MM.1S (cell line): Measurements from ENCODE around the gene EFNA5.

Experiments used
- EZH2 ChIP-seq: fragments of 300-600 bp; sonication (generic); optimal IDR thresholded peaks from 2 replicates; pipeline ENCODE3; 2017; ENCODE audit warnings: low read depth, mild to moderate bottlenecking, antibody characterized with exemption, low read length, mixed read lengths
- EZH2phosphoT487 ChIP-seq: fragments of 300-600 bp; sonication (generic); IDR thresholded peaks from 2 replicates; pipeline ENCODE4 v1.6.1; 2018; ENCODE audit warnings: antibody characterized with exemption, low read length
- TF ChIP-seq, protein P1 (sequence below): fragments of 300-600 bp; sonication (generic); IDR thresholded peaks from 2 replicates; pipeline ENCODE4 v1.5.1; 2016; ENCODE audit warnings: antibody characterized with exemption, low read length, mixed read lengths

DNA sequence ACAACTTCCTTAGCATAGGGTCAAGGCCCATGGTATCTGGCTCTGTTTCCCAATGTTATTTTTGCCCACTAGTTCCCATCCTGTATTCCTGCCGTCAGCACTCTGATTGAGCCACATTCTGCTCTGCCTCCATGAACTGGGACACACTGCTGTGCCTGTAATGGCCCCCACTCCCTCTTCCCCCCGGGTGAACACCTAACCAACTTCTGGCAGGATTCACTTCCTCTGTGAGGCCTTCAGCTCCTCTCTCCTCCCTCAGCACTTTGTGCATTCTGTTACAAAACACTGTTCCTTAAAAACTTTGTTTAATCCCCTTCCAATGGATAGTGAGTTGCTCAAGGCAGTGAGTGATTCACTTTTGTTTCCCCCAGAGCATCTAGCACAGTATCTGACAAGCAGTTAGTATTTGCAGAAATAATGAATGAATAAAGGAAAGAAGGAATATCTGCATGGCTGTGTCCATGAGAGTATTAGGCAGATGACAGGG is 183.6 kb downstream of the EFNA5 start:
- TF ChIP-seq EZH2 (no peak), EZH2phosphoT487 (no peak)
- TF ChIP-seq, protein P1, sequence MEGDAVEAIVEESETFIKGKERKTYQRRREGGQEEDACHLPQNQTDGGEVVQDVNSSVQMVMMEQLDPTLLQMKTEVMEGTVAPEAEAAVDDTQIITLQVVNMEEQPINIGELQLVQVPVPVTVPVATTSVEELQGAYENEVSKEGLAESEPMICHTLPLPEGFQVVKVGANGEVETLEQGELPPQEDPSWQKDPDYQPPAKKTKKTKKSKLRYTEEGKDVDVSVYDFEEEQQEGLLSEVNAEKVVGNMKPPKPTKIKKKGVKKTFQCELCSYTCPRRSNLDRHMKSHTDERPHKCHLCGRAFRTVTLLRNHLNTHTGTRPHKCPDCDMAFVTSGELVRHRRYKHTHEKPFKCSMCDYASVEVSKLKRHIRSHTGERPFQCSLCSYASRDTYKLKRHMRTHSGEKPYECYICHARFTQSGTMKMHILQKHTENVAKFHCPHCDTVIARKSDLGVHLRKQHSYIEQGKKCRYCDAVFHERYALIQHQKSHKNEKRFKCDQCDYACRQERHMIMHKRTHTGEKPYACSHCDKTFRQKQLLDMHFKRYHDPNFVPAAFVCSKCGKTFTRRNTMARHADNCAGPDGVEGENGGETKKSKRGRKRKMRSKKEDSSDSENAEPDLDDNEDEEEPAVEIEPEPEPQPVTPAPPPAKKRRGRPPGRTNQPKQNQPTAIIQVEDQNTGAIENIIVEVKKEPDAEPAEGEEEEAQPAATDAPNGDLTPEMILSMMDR = no peak
